ENCODE results near the gene NAT16. TPM values are rescaled to one million over a fixed set of nuclear protein-coding genes. Genes with fewer than 3 reads are reported as not detected.
"Not testable (repeated sequence)": the region's sequence is repeated elsewhere in the genome, so short reads cannot be mapped to it uniquely, and the experiment has no call there.

NAT16 gene
- total and polyA plus RNA-seq, 9 donors, result 0.12 TPM; not detected in 8

DNA sequence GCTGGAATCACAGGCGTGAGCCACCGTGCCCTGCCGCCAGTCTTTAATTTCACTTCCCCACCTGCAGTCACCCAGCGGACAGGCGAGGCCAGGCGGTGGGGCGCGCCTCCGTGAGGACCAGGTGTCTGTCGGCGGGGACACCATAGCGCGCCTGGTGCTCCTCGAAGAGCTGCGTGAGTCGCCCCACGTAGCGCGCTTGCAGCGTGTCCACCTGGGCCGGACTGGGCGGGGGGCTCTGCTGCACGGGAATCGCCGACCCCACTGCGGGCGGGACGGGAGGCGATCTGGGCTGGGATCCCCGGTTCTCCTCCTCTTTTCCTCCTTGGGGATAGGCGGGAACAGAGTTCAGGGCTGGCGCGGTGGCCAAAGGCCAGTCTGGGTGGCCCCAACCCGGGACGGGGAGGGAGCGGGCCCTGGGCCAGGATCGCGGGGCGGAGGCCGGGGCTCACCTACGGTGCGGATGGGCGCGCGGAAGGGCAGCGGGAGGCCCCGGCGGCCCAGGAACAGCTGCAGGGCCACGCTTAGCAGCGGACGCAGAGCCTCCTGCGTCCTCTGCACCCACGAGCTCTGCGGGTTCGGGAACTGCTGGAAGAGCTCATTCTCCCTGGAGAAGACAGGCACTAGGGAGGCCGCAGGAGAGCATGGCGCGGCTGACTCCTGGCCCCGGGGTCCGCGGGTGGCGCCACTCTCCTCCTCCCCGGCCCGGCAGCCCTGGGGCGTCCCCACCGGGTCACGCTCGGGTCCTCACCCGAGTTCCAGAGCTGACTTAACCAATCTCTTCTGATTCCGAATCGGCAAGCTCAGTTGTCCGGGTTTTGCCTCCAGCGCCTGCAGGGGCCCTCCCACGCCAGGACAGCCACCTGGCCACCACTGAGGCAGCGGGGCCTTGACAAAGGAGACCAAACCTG is 21.9 kb upstream of the NAT16 start:
- 4% methylated on average over 73 of the region's 75 CpGs for WGBS (ENCODE audit: insufficient coverage)
- Histone ChIP-seq H3K27me3 (ENCODE audit: control insufficient read depth, insufficient read depth, low read length) (peaks cover 57% of the 10 kb centered on the region), H3K4me1 (ENCODE audit: control insufficient read depth, insufficient read depth, low read length) (peaks cover 5% of the 10 kb centered on the region), H3K9me3 (replicated peaks; ENCODE audit: control insufficient read depth, low read depth, low read length) (no peaks in the 10 kb centered on the region), H3K27ac (ENCODE audit: low read length) (no peak overlapping the region), H3K4me3 (ENCODE audit: low read length) (no peak overlapping the region), H3K36me3 (ENCODE audit: control insufficient read depth, insufficient read depth, low read length) (peaks cover 5% of the 10 kb centered on the region)
- DNase-seq, result no peak

DNA sequence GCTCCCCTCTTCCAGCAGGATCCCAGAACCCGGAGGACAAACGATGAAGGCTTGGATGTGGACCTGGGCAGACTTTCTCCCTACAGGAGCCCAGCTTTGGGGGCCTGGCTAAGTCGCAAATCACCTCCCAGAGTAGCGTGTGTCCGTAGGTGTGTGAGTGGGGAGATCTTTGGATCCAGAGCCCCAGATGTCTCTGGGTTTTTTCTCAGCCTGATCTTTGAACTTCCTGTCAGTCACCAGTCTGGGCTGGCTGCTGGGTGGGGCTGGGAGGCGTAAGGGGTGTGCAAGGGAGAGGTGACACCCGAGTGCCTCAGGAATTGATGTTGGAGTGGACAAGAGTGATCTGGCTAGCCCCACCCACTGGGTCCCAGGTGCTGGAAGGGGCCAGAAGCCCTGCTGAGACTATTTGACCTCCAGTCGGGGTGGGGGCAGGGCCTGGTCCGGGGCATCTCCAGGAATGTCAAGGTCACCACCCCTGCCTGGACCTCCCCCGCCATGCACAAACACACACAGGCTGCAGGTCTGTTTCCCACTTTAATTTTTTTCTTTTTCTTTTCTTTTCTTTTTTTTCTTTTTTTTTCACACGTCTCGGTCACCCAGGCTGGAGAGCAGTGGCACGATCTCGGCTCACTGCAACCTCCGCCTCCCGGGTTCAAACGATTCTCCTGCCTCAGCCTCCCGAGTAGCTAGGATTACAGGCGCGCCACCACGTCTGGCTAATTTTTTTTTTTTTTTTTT is 20.9 kb upstream of the NAT16 start, which contains the start of gene MOGAT3:
TSS of gene MOGAT3 (minus strand) at position 175 of the 738 bp plus-strand sequence. CDS start 182 bp downstream, outside the sequence.
- Histone ChIP-seq H3K4me3 (ENCODE audit: low read length) (no peak within 1 kb of the TSS), H3K27ac (ENCODE audit: low read length) (no peak within 1 kb of the TSS), H3K4me1 (ENCODE audit: control insufficient read depth, insufficient read depth, low read length) (peaks cover 5% of the 10 kb centered on the region), H3K9me3 (replicated peaks; ENCODE audit: control insufficient read depth, low read depth, low read length) (no peaks in the 10 kb centered on the region), H3K27me3 (ENCODE audit: control insufficient read depth, insufficient read depth, low read length) (peaks cover 60% of the 10 kb centered on the region), H3K36me3 (ENCODE audit: control insufficient read depth, insufficient read depth, low read length) (peaks cover 4% of the 10 kb centered on the region)
- no peak for DNase-seq
- WGBS (ENCODE audit: insufficient coverage), result 14% methylated on average over 16 of the region's 21 CpGs

DNA sequence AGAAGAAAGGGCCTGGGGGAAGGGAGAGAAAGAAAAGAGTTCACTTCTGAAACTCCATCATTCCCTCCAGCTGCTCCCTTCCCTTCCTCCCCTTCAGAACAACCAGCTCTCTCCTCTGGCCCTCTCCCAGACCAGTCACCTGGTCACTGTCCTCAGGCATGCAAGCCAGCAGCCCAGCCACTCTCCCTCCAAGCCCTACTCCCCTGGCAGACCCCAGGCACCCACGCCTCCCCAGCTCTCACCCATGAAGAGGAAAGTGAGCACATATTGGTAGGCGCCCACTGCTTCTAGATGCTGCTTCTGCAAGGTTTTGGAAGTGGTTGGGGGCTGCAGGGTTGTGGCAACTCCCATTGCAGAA is 20.4 kb upstream of the NAT16 start:
- H3K27me3 ChIP-seq (ENCODE audit: control insufficient read depth, insufficient read depth, low read length), result peaks cover 61% of the 10 kb centered on the region
- no peaks in the 10 kb centered on the region for H3K36me3 ChIP-seq (ENCODE audit: control insufficient read depth, insufficient read depth, low read length)
- no peaks in the 10 kb centered on the region for H3K9me3 ChIP-seq (replicated peaks; ENCODE audit: control insufficient read depth, low read depth, low read length)
- no peak overlapping the region for H3K27ac ChIP-seq (ENCODE audit: low read length)
- DNase-seq, result no peak
- no peak overlapping the region for H3K4me3 ChIP-seq (ENCODE audit: low read length)
- peaks cover 5% of the 10 kb centered on the region for H3K4me1 ChIP-seq (ENCODE audit: control insufficient read depth, insufficient read depth, low read length)
- no CpG with 5 or more reads among the region's 2 CpGs for WGBS (ENCODE audit: insufficient coverage)

DNA sequence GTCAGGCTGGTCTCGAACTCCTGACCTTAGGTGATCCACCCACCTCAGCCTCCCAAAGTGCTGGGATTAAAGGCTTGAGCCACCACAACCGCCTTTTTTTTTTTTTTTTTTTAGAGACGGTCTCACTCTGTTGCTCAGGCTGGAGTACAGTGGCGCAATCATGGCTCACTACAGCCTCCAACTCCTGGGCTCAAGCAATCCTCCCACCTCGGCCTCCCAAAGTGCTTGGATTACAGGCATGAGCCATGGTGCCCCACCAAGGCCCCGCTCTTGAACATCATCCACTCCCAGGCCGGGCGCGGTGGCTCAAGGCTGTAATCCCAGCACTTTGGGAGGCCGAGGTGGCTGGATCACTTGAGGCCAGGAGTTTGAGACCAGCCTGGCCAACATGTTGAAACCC is 19.4 kb upstream of the NAT16 start:
- not testable (repeated sequence) for DNase-seq; H3K4me1 ChIP-seq (ENCODE audit: control insufficient read depth, insufficient read depth, low read length); H3K9me3 ChIP-seq (replicated peaks; ENCODE audit: control insufficient read depth, low read depth, low read length); H3K27ac ChIP-seq (ENCODE audit: low read length); H3K36me3 ChIP-seq (ENCODE audit: control insufficient read depth, insufficient read depth, low read length); H3K4me3 ChIP-seq (ENCODE audit: low read length)
- peaks cover 61% of the 10 kb centered on the region for H3K27me3 ChIP-seq (ENCODE audit: control insufficient read depth, insufficient read depth, low read length)
- 83% methylated on average over 6 of the region's 10 CpGs for WGBS (ENCODE audit: insufficient coverage)

DNA sequence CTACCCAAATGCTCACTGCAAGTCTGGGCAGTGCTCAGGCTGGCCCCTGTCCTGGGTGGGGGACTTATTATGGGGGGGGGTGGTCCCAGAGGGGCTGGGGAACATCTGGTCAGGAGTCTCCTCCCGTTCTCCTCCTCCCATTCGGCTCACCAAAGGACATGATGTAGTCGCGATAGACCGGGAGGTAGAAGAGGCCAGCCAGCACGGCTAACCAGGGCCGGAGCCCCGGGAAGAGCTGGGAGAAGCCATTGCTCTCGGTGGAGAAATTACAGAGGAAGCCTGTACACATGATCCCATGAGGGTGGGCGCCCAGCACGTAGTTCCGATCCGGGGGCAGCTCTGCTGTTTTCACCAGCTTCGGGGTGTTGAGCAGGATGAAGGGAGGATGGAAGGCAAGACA is 18.4 kb upstream of the NAT16 start:
- Histone ChIP-seq H3K9me3 (replicated peaks; ENCODE audit: control insufficient read depth, low read depth, low read length) (no peaks in the 10 kb centered on the region), H3K4me1 (ENCODE audit: control insufficient read depth, insufficient read depth, low read length) (peaks cover 5% of the 10 kb centered on the region), H3K36me3 (ENCODE audit: control insufficient read depth, insufficient read depth, low read length) (no peaks in the 10 kb centered on the region), H3K27me3 (ENCODE audit: control insufficient read depth, insufficient read depth, low read length) (peaks cover 54% of the 10 kb centered on the region), H3K27ac (ENCODE audit: low read length) (no peak overlapping the region), H3K4me3 (ENCODE audit: low read length) (no peak overlapping the region)
- DNase-seq, result no peak
- WGBS (ENCODE audit: insufficient coverage), result 53% methylated on average over 10 of the region's 14 CpGs

DNA sequence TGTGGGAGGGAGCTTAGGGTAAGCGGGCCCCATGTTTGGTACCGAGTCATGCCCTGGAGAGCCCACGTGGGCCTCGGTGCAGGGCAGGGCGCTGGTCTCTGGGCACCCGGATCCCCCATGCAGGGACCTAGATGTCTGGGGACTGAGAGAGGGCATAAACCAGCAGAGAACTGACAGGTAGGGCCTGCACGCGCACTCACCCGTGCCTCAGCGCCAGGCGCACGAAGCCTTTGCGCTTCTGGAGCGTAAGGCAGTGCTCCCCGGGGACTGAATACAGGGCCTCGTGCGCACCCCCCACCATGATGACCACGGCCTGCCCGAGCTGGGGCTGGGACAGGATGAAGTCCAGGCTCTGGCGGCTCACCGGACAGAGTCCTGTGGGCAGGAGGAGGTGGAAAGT is 17.9 kb upstream of the NAT16 start:
- Histone ChIP-seq H3K9me3 (replicated peaks; ENCODE audit: control insufficient read depth, low read depth, low read length) (no peaks in the 10 kb centered on the region), H3K4me1 (ENCODE audit: control insufficient read depth, insufficient read depth, low read length) (peaks cover 5% of the 10 kb centered on the region), H3K27me3 (ENCODE audit: control insufficient read depth, insufficient read depth, low read length) (peaks cover 49% of the 10 kb centered on the region), H3K4me3 (ENCODE audit: low read length) (no peak overlapping the region), H3K36me3 (ENCODE audit: control insufficient read depth, insufficient read depth, low read length) (no peaks in the 10 kb centered on the region), H3K27ac (ENCODE audit: low read length) (no peak overlapping the region)
- 60% methylated on average over 11 of the region's 21 CpGs for WGBS (ENCODE audit: insufficient coverage)
- no peak for DNase-seq

DNA sequence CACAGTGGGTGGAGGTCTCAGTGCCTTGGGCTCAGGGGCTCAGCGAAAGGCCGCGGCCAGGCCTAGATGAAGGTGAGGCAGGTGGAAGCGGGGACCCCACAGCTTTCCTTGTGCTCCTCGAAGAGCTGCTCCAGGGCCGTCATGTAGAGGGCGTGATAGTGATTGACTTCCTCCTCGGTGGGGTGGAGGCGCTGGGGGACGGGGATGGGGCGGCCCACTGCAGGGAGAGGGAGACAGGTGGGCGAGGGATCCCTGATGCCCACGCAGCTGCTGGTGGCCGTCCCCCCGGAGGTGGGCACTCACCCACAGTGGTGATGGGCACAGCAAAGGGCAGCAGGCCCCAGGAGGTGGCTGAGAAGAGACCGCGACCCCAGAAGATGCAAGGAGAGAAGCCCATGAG is 15.8 kb upstream of the NAT16 start:
- peaks cover 28% of the 10 kb centered on the region for H3K27me3 ChIP-seq (ENCODE audit: control insufficient read depth, insufficient read depth, low read length)
- no peak overlapping the region for H3K27ac ChIP-seq (ENCODE audit: low read length)
- no peak for DNase-seq
- no peak overlapping the region for H3K4me3 ChIP-seq (ENCODE audit: low read length)
- no peaks in the 10 kb centered on the region for H3K4me1 ChIP-seq (ENCODE audit: control insufficient read depth, insufficient read depth, low read length)
- WGBS (ENCODE audit: insufficient coverage), result 76% methylated on average over 14 of the region's 17 CpGs
- H3K36me3 ChIP-seq (ENCODE audit: control insufficient read depth, insufficient read depth, low read length), result no peaks in the 10 kb centered on the region
- H3K9me3 ChIP-seq (replicated peaks; ENCODE audit: control insufficient read depth, low read depth, low read length), result no peaks in the 10 kb centered on the region

DNA sequence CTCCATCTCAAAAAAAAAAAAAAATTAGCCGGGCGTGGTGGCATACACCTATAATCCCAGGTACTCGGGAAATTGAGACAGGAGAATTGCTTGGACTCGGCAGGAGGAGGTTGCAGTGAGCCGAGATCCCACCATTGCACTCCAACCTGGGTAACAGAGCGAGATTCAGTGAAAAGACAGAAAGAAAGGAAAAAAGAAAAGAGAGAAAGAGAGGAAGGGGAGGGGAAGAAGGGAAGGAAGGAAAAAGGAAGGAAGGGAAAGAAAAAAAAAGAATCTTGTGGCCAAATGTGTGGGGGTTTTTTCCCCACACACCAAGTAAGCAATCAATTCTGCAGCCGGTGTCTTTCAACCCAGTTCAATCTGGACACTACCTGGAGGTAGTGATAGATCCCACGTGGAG is 9.0 kb upstream of the NAT16 start:
- DNase-seq, result no peak
- no peak overlapping the region for H3K4me3 ChIP-seq (ENCODE audit: low read length)
- WGBS (ENCODE audit: insufficient coverage), result 72% methylated on average over 5 of the region's 8 CpGs
- H3K4me1 ChIP-seq (ENCODE audit: control insufficient read depth, insufficient read depth, low read length), result no peaks in the 10 kb centered on the region
- H3K36me3 ChIP-seq (ENCODE audit: control insufficient read depth, insufficient read depth, low read length), result no peaks in the 10 kb centered on the region
- no peak overlapping the region for H3K27ac ChIP-seq (ENCODE audit: low read length)
- peaks cover 11% of the 10 kb centered on the region for H3K27me3 ChIP-seq (ENCODE audit: control insufficient read depth, insufficient read depth, low read length)
- no peaks in the 10 kb centered on the region for H3K9me3 ChIP-seq (replicated peaks; ENCODE audit: control insufficient read depth, low read depth, low read length)

DNA sequence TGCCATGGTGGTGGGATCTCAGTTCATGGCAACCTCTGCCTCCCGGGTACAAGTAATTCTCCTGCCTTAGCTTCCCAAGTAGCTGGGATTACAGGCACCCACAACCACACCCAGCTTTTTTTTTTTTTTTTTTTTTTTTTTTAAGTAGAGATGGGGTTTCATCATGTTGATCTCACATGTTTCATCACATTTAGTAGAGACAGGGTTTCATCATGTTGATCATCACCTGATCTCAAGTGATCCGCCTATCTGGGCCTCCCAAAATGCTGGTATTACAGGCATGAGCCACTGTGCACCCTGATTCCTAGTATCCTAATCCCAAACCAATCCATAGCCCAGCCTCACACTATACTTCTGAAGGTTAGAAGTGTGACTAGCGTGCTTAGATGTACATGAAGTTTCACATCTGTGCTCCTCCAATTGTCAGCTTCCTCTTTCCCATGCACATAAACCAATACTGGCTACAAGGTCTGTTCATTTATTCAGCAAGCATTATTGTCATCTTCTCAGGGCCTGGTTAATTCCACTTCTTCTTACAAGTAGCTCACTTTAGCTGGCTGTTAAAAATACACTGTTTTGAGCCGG is 6.8 kb upstream of the NAT16 start:
- Histone ChIP-seq H3K27ac (ENCODE audit: low read length) (no peak overlapping the region), H3K9me3 (replicated peaks; ENCODE audit: control insufficient read depth, low read depth, low read length) (no peaks in the 10 kb centered on the region), H3K4me3 (ENCODE audit: low read length) (no peak overlapping the region), H3K36me3 (ENCODE audit: control insufficient read depth, insufficient read depth, low read length) (no peaks in the 10 kb centered on the region), H3K4me1 (ENCODE audit: control insufficient read depth, insufficient read depth, low read length) (no peaks in the 10 kb centered on the region), H3K27me3 (ENCODE audit: control insufficient read depth, insufficient read depth, low read length) (peaks cover 19% of the 10 kb centered on the region)
- 100% methylated on average over 1 of the region's 4 CpGs for WGBS (ENCODE audit: insufficient coverage)
- no peak for DNase-seq

DNA sequence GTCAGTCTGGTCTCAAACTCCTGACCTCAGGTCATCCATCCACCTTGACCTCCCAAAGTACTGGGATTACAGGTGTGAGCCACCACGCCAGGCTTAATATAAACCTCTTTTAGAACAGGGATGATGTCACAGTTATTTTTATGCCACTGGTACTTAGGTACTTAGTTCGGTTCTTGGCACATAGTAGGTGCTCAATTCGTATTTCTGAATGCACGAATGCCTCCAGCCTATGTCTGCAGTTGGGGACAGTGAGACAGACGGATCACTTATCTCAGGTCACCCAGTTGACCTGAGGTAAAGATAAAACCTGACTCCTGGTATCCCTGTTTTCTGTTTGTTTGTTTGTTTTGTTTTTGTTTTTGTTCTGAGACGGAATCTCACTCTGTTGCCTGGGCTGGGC is 6.1 kb upstream of the NAT16 start:
- Histone ChIP-seq H3K27me3 (ENCODE audit: control insufficient read depth, insufficient read depth, low read length) (peaks cover 27% of the 10 kb centered on the region), H3K36me3 (ENCODE audit: control insufficient read depth, insufficient read depth, low read length) (no peaks in the 10 kb centered on the region), H3K9me3 (replicated peaks; ENCODE audit: control insufficient read depth, low read depth, low read length) (no peaks in the 10 kb centered on the region), H3K4me1 (ENCODE audit: control insufficient read depth, insufficient read depth, low read length) (no peaks in the 10 kb centered on the region), H3K4me3 (ENCODE audit: low read length) (no peak overlapping the region), H3K27ac (ENCODE audit: low read length) (no peak overlapping the region)
- DNase-seq, result no peak
- 53% methylated on average over 4 of the region's 6 CpGs for WGBS (ENCODE audit: insufficient coverage)

Measured in muscle of leg (tissue), 11 donors.